Stimulated activated CD8-positive, alpha-beta memory T cell treated with anti-CD3 and anti-CD28 coated beads, Interleukin-12 subunit alpha, Interleukin-12 subunit beta, amount 100 ng/mL, for 1 hour (primary cell): ENCODE measurements around the gene TRAF3.
"Not testable (repeated sequence)": the region's sequence is repeated elsewhere in the genome, so short reads cannot be mapped to it uniquely, and the experiment has no call there.

Experiments used
- DNase-seq: peaks from one replicate; pipeline ENCODE4 v3.0.0-alpha.2; 2020; ENCODE audit warnings: low read depth

The TRAF3 gene

GRCh38 chr14:102751088-102751487 is 26.2 kb upstream of the TRAF3 start:
- no peak for DNase-seq

GRCh38 chr14:102752239-102752847 is 24.9 kb upstream of the TRAF3 start:
- no peak for DNase-seq

- no peak for DNase-seq
Observed at GRCh38 chr14:102754370-102755262, 22.6 kb upstream of the TRAF3 start.

- DNase-seq = no peak
Observed at GRCh38 chr14:102757646-102758045, 19.6 kb upstream of the TRAF3 start.

- DNase-seq = no peak
Observed at GRCh38 chr14:102758087-102758486, 19.2 kb upstream of the TRAF3 start.

GRCh38 chr14:102759456-102760187 is 17.6 kb upstream of the TRAF3 start:
- no peak for DNase-seq

- DNase-seq = no peak
Observed at GRCh38 chr14:102760496-102761193, 16.6 kb upstream of the TRAF3 start.

- DNase-seq = no peak
Observed at GRCh38 chr14:102761206-102761605, 16.0 kb upstream of the TRAF3 start.

- no peak for DNase-seq
Observed at GRCh38 chr14:102764220-102764671, 13.0 kb upstream of the TRAF3 start.

- DNase-seq = not testable (repeated sequence)
Observed at GRCh38 chr14:102765770-102766169, 11.5 kb upstream of the TRAF3 start.

GRCh38 chr14:102768223-102769048 is 8.8 kb upstream of the TRAF3 start:
- DNase-seq = no peak

- DNase-seq = no peak
Observed at GRCh38 chr14:102769049-102769327, 8.3 kb upstream of the TRAF3 start.

- no peak for DNase-seq
Observed at GRCh38 chr14:102770147-102771123, 6.8 kb upstream of the TRAF3 start.

GRCh38 chr14:102771144-102771543 is 6.1 kb upstream of the TRAF3 start:
- DNase-seq = no peak

- DNase-seq = no peak
Observed at GRCh38 chr14:102772781-102773570, 4.3 kb upstream of the TRAF3 start.

GRCh38 chr14:102774391-102775153 is 2.7 kb upstream of the TRAF3 start:
- peak; percentile 40 for DNase-seq

GRCh38 chr14:102775855-102776760 is 1.1 kb upstream of the TRAF3 start:
- DNase-seq = no peak
